ENCODE results near the gene GAS6.
"Not testable (repeated sequence)": the region's sequence is repeated elsewhere in the genome, so short reads cannot be mapped to it uniquely, and the experiment has no call there.

GAS6 gene

GRCh38 chr13:113835461-113836270, 28.2 kb downstream of the GAS6 start:
- DNase-seq: peak; percentile 36 to 74

DNA sequence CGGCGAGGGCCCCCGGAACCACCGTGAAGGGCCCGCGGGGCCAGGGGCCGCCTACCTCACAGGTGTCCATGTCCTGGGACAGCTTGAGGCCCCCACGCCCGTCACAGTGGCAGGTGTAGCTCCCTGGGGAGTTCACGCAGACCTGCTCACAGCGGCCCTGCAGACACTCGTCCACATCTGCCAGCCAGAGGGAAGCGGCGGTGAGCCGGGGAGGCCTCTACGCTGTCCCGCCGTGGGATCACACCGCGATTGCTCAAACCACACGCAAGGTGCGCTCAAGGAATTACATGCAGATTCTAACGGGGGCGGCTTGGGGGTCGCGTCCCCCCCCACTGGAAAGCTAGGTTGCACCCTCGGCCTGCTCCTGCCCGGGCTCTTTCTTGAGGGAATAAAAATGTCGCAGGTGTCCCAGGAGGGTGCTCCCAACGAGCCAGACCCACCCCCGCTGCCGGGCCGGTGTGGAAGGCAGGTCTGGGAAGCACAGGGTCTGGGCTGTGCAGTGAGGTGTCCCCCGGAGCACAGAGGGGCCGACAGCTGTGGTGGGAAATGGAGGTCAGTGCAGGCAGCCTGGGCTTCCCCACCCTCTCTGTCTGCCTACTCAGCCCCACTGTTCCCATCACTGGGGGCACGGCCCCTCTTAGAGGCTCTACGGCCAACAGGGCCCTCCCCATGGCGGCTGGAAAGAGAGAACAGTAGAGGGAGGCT, 29.2 kb downstream of the GAS6 start:
- DNase-seq: no peak

GRCh38 chr13:113834006-113834405, 29.9 kb downstream of the GAS6 start:
- DNase-seq: not testable (repeated sequence)

- DNase-seq: no peak
Observed at GRCh38 chr13:113833111-113833830, 30.6 kb downstream of the GAS6 start.

DNA sequence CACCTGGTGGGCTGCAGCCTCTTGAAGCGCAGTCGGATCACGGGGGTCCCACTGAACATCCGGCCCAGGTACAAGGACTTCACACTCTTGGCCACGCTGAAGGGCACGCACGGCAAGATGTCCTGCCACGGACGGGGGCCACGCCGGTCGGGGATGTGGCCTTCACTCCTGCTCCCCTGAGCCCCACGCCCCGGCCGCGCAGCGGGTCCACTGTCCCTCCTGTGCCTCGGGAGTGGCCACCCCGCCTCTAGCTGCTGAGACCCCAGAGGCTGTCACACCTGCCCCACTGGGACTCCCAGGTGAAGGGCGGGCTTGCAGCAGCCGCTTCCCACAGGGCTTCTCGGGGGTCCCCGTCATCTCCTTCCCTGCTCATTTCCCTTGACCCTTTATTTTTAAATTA, 31.2 kb downstream of the GAS6 start:
- no peak for DNase-seq

DNA sequence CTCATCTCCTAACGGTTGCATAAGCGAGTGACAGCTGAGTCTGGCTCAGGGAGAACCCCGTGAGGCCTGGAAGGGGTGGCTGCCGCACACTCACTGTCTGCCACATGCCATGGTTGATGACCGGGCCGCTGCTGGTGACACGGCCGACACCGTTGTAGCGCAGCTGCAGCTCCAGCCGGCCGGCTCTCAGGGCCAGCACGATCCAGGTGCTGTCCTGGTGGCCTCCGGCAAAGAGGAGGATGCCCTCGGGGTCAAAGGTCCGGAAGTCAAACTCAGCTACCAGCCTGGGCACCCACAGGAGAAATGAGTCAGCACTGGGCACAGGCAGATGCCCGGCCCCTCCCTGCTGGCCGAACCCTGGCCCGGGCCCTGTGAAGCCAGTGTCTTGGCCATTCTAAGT, 31.7 kb downstream of the GAS6 start:
- no peak for DNase-seq

DNA sequence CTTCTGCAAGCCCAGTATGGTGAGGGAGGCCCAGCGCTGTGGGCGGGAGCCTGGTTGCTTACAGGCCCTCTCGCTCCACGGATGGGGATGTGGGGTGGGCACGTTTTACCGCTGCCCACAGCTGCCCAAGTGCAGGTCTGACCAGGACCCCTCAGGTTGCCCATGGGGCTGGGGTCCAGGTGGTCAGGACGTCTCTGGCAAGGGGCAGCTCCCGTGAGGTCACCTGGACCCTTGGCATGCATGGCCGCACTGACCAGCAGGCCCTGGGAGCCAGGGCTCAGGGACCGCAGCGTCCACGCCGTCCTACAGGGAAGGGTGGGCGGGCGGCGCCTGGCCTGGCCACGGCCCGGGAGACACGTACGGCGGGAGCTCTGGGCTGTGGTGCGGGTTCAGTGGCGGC, 32.8 kb downstream of the GAS6 start:
- DNase-seq: no peak

- not testable (repeated sequence) for DNase-seq
Observed at GRCh38 chr13:113830426-113830950, 33.4 kb downstream of the GAS6 start.

- DNase-seq: no peak
Observed at GRCh38 chr13:113828282-113828825, 35.5 kb downstream of the GAS6 start.

GRCh38 chr13:113827021-113827420, 36.9 kb downstream of the GAS6 start:
- no peak for DNase-seq

GRCh38 chr13:113826446-113826845, 37.4 kb downstream of the GAS6 start:
- not testable (repeated sequence) for DNase-seq

DNA sequence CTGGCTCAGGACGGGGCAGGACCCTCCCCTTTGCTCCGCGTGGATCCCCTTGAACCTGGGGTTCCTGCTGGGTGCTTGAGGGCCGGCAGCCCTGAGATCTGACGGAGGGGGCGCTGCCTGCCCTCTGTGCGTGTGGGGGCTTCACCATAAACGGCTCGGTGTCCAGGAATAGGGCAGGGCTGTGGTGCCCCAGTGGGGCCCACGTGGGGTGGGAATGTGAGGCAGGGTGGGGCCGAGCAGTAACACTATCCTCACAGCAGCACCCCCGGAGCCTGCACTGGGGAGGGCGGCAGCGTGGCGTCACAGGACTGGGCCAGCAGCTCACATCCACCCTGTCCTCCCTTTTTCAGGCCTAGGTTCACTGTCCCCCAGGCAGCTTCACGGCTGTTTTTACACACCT, 38.0 kb downstream of the GAS6 start:
- DNase-seq: no peak

DNA sequence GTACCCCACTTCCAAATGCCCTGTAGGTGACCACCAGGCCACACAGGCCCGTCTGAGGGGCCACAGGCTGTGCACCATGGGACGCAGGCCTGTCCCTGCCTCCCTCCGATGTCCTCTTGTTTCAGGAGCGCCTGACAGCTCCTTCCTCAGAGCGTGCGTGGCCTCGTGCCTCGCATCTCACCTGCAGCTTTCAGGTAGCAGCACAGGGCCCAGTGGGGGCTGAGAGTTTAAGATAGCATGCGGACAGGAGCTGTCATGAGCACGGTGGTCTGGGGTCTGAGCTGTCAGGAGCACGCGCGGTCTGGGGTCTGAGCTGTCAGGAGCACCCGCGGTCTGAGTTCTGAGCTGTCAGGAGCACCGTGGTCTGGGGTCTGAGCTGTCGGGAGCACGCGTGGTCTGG, 40.1 kb downstream of the GAS6 start:
- DNase-seq: no peak

DNA sequence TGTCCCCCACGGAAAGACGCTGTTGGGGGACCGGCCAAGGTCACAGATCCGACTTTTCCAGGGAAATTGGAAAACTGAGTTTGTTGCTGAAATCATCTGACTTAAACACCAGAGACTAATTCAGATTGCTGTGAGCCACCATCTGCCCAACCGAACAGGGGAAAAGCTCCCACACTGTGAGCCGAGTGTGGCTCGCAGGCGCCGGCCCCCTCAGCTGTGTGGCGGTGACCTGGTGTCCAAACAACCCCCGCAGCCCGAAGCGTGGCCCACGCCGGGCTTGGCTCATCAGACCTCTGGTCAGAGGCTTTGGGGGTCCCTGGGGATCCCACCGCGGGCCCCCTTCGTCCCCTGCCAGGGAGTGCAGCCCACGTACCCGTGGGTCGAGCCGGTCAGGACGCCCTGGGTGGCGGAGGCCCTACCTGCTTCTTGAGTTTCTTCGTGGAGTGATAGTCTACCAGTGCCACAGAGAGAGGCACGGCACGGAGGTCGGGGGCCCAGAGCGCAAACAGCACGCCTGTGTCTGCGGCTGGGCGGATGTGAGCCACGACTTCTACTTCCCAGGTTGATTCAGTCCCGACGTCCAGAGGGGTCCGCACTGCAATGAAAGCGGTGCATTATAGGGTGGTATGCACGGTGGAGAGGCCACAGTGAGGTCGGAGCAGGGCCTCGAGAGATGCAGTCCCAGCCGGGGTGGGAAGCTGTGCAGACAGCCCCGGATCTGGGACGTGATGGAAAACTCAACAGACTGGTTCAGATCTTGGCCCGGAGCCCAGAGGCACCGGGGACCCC, 40.7 kb downstream of the GAS6 start:
- no peak for DNase-seq

DNA sequence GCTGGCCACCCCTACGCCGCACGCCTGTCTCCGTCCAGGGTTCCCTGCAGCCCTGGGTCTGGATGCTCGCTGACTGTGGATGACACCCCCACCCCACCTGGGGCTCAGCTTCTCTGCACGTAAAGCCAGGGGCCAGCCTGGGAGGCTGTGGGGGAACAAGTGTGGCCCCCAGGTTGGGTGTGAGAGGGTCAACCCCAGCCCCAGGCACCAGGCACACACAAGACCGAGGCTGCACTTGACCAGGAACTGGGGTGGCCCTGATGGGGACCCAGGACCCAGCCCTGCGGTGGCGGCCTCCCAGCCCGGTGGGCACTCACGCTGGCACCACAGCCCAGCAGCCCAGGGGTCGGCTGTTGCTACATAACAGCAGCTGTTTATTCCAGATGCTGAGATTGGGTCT, 41.6 kb downstream of the GAS6 start:
- no peak for DNase-seq

DNA sequence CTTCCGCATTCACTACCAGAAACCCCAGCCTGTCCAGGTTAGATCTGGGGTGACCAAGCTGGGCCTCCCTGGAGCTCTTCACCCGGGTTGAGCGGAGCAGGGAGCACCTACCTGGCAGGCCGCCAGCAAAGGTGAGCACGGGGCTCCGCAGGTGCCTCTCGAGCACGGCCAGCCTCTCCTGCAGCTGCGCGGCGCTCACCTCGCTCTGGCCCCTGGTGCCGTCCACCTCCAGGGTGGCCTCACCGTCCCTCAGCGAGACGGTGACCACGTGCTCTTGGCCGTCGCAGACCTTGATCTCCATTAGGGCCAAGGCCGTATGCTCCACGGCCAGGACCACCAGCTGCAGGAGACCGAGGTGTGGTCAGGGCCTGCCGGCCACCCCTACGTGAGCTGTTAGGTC, 42.0 kb downstream of the GAS6 start:
- no peak for DNase-seq

- DNase-seq: no peak
Observed at GRCh38 chr13:113820813-113821651, 42.8 kb downstream of the GAS6 start.

DNA sequence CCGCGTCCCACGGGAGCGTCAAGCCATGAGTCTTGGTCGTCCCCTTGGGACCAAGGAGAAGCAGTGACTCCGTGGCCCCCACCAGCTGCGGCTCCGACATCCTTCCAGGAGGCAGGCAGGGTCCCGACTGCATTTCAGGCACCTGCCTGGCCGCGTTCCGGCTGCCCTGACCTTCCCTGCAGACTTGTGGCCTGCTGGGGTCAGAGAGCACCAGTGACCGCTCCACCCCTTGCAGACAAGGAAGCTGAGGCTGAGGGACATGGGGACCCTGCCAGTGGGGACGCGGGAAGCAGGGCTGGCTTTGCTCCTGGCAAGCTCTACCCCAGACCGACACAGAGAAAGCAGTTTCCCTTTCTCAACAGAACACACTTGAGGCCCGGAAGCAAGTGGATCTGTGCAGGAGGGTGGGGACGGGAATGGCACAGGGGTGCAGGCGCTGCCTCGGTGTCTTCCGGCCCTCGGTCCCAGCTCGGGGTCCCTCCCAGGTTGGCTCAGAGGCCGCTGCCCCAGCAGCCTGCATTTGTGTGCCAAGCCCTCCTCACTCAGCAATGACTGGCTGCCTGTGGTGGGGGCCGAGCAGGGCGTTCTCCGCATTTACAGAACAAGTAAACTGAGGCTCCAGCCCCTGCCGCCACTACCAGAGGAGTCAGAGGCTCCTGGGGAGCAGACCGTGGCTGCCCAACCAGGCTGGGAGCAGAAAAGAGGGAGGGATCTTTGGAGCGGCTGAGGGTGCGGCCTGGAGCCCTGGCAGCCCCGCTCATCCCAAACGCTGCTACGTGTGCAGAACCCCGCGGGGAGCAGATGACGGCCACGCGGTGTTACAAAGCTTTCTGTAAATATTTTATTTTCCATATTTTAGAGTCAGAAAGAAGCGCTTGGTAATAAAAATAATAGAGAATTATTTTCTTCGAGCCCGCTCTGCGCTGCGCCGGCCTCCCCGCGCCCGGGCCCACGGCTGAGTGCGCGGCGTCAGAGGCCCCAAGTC, 43.9 kb downstream of the GAS6 start:
- no peak for DNase-seq

GRCh38 chr13:113819341-113819730, 44.5 kb downstream of the GAS6 start:
- no peak for DNase-seq

- no peak for DNase-seq
Observed at GRCh38 chr13:113818700-113819295, 45.1 kb downstream of the GAS6 start.
